HuH-7 (cell line): ENCODE data around the gene AMOTL1.
"Not testable (repeated sequence)": the region's sequence is repeated elsewhere in the genome, so short reads cannot be mapped to it uniquely, and the experiment has no call there.

Source experiments
- DNase-seq: peaks from one replicate; pipeline ENCODE4 v3.0.0; 2011; ENCODE audit warnings: low spot score

Gene AMOTL1

DNA sequence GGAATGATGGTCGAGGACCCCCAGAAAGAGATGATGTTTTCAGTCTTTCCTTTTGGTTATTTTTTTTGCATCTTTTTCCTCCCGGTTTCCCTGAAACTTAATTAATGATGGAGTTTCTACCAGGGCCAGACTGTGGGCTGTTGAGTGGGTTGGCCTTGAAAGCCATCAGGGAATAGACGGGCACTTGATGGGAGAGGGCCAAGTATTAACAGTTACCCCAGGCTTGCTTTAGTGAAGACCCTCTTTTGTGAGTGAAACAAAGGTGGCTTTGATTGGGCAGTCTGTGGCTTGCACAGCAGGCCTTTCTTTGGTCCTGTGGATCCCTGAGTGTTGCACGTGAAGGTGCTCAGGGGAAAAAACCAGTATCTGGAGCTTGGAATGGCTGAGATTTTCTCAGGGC, 56.9 kb downstream of the AMOTL1 start:
- DNase-seq: no peak

DNA sequence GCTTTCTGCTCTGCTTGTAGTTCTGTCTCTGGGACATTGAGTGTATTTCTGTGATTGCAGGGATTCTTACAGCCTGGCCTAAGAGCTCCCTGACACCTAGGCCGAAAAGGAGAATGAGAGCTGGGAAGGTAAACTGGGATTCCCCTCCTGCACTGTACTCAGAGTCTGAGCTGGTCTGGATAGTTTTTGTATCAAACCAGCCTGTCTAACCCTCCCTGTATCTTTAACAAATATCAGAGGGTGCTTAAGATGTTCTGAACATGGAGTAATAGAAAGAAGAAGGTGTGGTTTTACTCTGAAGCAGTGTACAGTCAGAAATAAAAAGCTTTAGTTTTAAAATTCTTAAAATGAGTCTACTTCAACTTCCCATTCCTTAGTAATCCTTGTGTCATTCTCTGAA, 57.3 kb downstream of the AMOTL1 start:
- no peak for DNase-seq

DNA sequence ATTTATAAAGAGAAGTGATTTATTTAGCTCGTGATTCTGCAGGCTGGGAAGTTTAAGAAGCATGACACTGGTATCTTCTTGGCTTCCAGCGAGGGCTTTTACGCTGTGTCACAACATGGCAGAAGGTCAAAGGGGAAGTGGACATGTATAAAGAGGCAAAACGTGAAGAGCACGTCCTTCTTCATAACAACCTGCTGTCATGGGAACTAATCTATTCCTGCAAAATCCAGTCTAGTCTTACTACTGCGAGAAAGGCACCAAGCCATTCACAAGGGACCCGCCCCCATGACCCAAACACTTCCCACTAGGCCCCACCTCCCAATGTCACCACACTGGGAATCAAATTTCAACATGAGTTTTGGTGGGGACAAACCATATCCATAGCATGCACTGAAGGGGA, 58.3 kb downstream of the AMOTL1 start:
- DNase-seq: no peak

DNA sequence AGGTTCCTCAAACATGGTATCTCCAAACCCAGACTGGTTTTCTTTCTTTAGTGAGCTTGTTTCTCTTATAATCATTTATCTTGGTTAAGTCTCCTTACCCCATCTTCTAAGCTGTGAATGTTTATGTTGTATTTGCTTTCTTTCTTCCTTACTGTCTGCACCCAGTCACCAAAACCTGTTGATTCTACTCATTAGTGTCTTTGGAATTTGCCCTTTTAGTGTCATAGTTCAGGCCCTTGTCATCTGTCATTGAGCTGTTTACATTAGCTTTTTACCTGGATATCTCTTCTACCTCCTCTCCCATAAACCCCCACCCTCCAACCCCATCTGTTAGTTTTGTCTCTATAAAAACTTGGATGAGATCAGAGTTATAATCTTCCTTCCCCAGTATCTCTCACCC, 59.9 kb downstream of the AMOTL1 start:
- no peak for DNase-seq

DNA sequence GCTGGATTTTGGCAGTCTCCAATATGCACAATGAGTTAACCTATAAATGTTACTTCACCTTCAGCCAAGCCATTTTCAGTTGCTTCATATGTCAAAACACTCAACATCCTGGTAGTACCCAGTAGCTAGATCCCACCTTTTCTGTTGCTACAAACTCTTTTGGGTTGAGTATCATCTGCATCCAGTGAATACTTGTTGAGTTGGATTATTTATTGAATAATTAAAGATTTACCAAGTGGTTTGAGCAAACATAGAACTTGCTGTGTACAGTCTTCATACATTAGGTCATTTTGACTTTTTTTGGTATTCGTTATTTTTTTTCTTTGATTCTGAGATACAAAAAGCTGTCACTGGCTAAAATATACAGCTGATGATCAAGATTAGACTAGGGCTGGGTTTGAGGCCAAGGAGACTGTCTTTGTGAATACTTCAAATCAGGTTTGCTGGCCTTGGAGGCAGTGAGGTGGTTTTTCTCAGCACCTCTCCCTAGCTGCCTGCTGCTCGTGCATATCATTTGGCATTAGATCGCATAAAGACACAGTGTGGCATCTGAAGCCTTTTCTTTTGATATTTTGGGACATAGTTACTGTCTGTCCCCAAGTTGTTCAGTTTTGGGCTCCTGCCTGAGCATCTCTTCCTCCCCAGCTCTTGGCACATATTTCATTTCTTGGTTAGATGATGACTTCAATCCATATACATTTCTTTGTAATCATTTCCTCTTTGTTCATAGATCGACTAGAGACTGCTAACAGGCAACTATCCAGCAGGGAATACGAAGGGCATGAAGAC, 62.8 kb downstream of the AMOTL1 start:
- no peak for DNase-seq

DNA sequence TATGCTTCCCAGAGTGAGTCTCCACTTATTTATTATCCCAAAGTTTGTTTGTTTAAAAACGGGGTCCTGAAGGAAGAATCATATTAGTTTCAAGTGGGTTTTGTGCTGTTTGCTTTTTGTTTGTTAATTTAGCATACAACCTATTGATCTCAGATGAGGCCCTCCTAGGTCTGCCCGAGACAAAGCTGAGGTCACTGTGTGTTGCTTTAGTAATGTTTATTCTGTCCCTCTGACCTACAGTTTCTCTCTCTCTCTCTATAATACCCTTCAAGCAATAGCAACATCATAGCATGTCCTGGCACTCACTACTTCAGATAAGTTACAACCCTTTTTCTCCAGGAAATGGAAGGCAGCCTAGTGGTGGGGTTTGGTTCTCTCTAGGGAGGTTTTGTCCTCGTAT, 63.4 kb downstream of the AMOTL1 start:
- no peak for DNase-seq

DNA sequence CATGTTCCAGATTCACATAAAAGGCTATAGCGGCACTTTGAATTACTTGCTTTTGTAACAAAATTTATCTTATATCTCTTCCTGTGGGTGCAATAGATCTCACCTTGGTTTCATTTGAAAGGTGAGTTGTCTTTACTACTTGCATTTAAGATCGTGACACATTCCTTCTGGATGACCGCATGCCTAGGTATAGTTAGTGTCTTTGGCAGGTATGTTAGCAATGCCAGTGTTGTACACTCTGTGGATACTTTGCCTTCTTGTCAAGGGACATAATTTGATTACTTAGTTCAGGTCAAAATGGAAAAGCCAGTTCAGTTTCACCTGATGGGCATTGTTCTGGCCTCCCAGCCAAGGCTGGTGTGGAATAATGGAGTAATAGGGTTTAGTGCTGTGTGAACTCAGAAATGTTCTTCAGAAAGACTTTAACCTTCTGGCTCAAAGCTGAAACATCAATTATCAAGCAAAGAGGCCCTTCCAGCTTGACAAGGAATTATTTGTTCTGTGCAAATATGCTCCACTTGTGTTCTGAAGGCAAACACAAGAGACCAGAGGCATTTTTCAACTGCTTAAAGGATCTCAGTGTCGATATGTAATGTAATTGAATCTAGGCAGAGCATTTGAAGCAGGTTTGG, 64.6 kb downstream of the AMOTL1 start:
- DNase-seq: no peak

DNA sequence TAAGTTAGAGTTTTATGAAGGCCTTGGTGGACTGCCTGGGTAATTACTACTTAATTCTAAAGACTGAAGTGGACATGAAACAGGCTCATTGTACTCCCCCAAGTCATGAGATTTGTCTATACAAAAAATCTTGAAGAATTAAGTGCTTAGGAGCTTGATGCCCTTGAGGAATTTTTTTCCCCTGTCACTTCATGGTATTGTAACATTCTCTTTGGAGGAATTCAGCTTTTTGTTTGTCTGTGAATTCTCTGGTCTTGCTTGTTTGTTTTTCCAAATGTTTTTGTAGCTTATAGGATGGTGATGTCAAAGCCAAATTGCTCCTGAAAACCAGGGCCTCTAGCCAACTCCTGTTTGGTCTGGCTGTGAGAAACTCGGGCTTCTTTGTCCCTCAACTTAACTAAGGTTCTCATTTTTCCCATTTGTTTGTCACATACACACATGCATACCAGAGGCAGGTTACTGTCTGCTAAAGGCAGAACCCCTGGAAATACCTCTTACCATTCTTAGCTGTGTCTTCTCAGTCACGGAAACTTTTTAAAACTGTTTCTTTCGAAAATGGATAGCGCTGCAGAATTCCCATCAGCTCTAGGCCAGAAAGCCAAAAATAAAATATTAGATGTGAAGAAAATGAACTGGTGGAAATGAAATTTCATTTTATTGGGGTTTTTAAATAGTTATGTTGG, 66.9 kb downstream of the AMOTL1 start:
- DNase-seq: no peak

DNA sequence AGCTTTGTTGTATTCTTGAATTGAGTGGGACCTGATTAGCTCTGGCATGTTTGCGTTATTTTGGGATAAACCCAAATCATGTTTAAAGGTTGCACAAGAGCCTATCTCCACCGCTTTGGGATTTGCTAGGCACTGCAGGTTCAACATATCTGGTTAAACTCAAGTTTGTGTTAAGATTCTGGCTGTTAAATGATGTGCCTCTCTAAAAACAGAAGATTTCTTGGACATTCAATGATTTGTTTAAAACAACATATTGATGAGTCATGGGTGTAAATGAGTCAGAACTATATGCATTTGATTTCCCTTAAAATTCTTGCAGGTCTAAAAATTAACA, 67.4 kb downstream of the AMOTL1 start:
- no peak for DNase-seq

DNA sequence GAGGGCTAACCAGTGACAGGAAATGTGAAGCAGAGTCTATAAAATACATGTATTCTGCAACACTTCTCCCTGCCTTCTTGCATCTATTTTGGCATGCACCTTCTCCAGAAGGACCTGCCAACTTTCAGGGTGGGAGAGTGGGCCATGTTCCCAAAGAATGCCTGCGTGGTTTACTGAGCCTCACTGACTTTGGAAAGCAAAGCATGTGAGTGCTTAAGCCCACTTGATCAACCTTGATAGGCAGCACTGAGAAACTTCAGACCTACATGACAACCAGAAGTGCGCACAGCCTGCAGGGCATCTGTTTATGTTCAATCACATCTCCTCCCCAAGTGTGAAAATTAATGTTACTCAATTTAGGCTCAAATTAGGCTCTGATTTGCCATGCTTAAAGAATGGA, 69.2 kb downstream of the AMOTL1 start:
- DNase-seq: no peak

DNA sequence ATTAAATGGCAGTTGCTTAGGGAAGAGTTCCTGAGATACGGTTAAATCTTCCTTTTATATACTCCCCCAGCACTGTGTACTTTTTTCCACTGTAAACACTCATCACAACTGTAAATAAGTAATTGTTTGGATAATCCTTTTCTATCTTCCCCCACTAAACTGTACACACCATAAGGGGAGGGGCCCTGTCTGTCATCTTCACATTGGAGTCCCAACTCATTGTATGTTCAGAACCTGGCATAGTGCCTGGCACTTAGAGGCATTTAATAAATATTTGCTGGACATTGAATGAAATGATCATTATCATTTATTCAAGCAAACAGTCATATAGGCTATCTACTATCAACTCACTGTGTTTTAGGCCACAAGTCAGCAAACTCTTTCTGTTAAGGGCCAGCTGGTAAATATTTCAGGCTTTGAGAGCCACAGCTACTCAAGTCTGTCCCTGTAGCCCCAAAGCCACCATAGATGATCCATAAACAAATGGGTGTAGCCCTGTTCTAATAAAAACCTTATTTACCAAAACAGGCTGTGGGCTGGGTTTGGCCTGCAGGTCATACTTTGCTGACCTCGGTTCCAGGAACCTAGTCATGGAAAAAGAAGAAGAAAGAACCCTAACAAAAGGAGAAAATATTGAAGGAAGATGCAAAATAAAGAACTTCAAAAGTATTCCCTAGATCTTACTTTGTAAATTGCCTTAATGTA, 70.0 kb downstream of the AMOTL1 start:
- DNase-seq: no peak

DNA sequence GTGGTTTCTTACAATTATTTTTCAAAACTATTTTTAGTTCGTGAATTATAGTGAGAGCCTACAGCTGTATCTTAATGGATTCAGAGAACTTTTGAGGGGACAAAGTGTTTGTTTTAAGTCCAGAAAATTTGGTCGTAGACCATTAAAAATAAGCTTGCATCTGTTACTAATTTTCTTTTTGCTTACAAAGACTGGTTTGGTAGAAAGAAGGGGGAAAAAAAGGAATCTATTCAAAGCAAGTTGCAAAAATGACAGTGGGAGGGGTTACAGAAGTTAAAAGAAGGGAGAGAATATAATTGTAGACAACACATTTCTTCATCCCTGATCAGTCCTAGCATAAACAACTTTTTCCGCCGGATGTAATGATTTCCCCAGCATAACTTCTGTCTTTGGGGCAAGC, 72.1 kb downstream of the AMOTL1 start:
- DNase-seq: no peak

DNA sequence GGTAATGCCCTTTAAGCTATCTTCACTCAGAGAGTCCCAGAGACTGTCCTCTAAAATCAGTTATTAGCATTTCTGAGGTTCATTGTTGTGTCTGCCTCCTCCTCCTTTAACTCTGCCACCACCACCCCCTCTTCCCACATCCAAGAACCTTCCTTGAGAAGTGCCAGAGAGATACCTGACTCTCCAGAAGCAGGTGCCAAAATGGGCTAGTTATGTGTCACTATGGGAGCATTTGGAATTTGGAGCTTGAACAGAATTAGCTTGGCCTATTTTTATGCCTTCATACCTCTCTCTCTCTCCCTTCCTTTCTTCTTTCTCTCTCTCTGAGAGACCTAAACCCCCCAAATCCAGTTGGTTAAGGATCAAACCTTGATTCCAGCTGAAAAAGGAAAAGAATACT, 75.9 kb downstream of the AMOTL1 start:
- DNase-seq: no peak

DNA sequence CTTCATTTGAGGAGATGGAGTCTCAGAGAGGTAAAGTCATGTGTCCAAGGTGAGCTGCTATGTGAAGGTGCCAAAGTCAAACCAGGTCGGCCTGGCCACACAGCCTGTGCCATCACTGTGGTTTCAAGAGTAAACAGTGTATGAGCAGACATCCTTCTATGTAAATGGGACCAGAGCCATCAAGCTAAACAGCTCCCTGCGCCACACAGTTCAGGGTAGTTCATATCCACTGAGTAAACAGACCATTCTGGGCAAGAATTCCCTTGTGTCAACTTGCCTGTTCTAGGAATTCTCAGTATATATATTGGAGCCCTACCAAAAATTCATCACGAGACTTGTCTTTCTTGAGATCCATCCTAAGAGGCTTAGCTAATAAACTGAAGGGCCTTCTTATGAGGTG, 77.5 kb downstream of the AMOTL1 start:
- DNase-seq: no peak

DNA sequence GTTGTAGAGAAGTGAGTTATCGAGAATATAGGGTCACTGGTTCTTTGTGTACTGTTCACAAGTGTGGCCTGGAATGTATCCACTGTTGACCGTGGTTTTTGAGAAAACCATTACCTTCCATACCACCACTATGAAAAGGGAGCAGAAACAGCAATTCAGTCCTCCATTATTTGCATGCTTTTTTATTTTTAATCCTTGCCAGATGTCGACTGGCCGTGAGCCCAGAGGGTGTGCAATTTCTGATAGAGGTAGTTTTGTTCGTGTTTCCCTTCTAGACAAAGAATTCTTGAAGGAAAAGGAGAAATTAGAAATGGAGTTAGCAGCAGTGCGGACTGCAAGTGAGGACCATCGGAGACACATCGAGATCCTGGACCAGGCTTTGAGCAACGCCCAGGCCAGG, 81.7 kb downstream of the AMOTL1 start:
- DNase-seq: no peak

DNA sequence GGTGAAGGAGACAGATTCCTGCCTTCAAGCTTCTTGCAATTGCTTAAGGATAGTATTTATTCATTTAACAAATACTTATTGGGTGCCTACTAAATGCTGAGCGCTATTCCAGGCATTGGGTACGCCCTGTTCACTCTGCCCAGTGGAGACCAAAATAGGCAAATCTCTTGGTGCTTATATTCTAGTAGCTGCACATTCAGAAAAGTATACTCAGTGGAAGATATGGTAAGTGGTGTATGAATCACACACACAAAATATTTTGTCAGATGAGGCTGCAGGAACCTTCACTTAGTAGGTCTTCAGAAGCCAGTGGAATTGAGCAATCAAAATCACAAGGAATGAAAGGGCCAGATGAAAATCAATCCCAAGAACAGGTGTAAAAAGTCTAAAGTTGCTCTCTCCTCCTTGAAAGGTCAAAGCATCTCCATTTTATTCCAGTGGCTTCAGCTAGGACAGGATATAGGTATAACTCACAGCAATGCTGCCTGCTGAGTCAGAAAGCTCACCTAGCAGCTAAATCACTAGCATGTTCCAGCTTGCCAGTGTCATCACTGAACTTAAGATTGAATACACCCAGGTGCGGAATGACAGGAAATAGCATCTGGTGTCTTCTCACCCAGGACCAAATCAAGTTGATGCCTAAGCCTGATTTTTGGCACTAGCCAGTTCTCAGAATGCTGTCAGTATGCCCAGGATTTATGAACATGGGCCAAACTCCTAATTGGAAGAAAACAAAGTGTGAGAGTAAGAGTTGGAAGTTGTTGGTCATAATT, 83.9 kb downstream of the AMOTL1 start:
- DNase-seq: no peak

DNA sequence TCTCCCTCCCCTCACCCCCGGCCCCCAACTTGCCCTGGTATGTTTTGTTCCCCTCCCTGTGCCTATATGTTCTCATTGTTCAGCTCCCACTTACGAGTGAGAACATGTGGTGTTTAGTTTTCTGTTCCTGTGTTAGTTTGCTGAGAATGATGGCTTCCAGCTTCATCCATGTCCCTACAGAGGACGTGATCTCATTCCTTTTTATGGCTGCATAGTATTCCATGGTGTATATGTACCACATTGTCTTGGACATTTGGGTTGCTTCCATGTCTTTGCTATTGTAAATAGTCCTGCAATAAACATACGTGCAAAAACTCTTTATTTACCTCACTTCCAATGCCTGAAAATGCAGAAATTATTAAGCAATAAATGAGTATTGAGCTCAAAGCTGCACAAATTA, 85.1 kb downstream of the AMOTL1 start:
- not testable (repeated sequence) for DNase-seq

DNA sequence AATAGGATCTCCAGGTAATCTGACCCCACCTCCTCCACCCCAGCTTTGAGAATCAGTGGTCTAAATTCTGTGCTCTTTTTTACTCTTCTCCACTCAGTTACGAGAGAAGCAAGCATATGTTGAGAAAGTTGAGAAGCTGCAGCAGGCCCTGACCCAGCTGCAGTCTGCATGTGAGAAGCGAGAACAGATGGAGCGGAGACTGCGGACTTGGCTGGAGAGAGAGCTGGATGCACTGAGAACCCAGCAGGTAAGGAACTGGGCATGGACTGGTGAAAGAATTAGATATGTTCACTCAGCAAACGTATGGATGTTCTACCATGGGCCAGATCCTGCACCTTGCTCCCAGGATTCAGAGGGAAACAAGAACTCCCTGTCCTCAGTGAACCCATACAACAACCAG, 85.7 kb downstream of the AMOTL1 start:
- no peak for DNase-seq

DNA sequence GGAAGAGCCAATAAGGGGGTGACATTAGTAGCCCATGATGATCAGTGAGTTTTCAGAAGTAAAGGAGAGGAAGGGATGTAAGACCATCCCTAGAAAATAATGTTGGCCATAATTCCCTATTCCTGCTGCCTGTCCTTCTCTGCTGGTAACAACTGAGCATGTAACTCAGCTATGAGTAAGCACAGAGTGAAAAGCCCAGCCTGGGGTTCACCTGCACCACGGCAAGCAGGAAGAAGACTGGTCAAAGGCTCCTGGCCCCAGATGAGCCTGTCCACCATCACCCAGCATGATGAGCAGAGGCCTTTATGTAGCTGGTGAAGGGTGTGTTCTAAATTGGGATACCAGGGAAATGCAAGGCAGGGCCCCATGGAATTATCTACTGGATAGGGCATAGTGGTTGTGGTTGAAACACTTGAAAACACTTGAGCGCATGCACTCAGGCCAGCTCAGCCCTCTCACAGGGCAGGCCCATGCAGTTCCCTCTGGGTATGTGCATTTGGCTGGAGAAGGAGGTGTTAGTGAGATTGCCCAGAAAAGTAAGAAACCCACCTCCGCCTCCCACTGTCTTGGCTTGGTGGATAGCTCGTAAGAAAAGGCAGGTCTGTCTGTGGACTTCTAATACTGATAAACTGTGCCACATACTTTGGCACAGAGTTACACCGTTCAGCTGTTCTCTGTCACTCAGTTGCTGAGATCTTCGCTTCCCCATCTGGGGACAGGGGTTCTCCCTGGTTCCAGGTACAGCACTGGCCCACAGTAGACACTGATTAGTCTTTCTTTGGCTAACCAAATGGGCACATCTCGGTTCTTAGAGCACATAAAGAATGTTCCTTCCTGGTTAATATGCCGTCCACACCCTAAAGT, 86.8 kb downstream of the AMOTL1 start:
- DNase-seq: no peak

DNA sequence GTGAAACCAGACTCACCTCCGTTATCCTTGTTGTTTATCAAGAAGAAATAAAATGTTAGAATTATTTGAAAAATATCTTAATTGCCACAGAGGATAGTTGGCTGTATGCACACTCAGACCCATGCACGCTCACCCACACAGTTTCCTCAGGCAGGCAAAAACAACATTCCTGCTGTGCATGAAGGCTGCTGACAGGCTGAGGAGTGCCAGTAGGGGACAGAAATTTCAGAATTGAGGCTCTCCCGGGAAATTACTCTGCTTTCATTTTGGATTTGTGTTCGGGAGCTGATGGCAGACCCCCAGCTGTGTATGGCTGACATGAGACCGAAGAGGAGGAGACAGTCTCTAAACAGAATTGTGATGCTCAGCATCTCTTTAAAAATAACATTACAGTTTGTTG, 87.5 kb downstream of the AMOTL1 start:
- no peak for DNase-seq

DNA sequence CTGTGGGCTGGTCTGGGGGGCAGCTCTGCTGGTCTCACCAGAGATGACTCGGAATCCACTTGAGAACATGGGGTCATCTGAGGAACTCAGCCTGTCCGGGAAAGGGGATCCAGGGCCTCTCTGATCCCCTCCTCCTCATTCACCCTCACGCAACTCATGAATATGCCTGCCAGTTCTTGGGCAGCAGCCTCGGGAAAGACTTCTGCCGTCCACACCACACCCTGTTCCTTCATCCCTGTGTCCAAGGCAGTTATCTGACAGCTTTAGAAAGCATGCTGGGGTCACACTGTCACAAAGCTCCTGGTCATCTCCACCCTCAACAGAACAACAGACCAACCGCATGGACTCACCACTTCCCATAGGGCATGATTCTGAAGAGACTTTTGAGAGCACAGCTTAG, 88.3 kb downstream of the AMOTL1 start:
- DNase-seq: no peak
